Measurements from ENCODE around the gene CRTC1. TPM values are rescaled to one million over a fixed set of nuclear protein-coding genes. Genes with fewer than 3 reads are reported as not detected.
"Not testable (repeated sequence)": the region's sequence is repeated elsewhere in the genome, so short reads cannot be mapped to it uniquely, and the experiment has no call there.

Gene CRTC1
- total RNA-seq, 1 experiment from 2014 or later: 3.7 TPM

- H2AFZ ChIP-seq (ENCODE audit: low read length); DNase-seq; H3K9me3 ChIP-seq (ENCODE audit: low read length); H3K9me2 ChIP-seq (replicated peaks; ENCODE audit: insufficient read depth, low read length); H3K4me2 ChIP-seq (ENCODE audit: low read depth, low read length, poor library complexity, severe bottlenecking); H3K4me3 ChIP-seq (ENCODE audit: low read length); H3K79me2 ChIP-seq (ENCODE audit: low read length); H3K27me3 ChIP-seq (ENCODE audit: low read length); H4K20me1 ChIP-seq (ENCODE audit: insufficient read depth, low read depth, low read length); H3K36me3 ChIP-seq (ENCODE audit: insufficient read depth, low read length); H3K9ac ChIP-seq (ENCODE audit: low read length); H3K27ac ChIP-seq (ENCODE audit: low read length): not testable (repeated sequence)
- peaks cover 27% of the 10 kb centered on the region for H3K4me1 ChIP-seq (ENCODE audit: low read length)
Measured at GRCh38 chr19:18680148-18680547, 3.3 kb upstream of the CRTC1 start.

- H4K20me1 ChIP-seq (ENCODE audit: insufficient read depth, low read depth, low read length): peaks cover 8% of the 10 kb centered on the region
- H3K27ac ChIP-seq (ENCODE audit: low read length): no peak overlapping the region
- H3K79me2 ChIP-seq (ENCODE audit: low read length): peaks cover 8% of the 10 kb centered on the region; the same call in 1 of the 2 replicates
- peak overlapping the region; percentile 95 for H2AFZ ChIP-seq (ENCODE audit: low read length)
- H3K4me3 ChIP-seq (ENCODE audit: low read length): peak overlapping the region; percentile 91
- H3K36me3 ChIP-seq (ENCODE audit: insufficient read depth, low read length): no peaks in the 10 kb centered on the region
- H3K4me1 ChIP-seq (ENCODE audit: low read length): peaks cover 26% of the 10 kb centered on the region
- no peaks in the 10 kb centered on the region for H3K9me2 ChIP-seq (replicated peaks; ENCODE audit: insufficient read depth, low read length)
- H3K9me3 ChIP-seq (ENCODE audit: low read length): no peaks in the 10 kb centered on the region
- H3K27me3 ChIP-seq (ENCODE audit: low read length): no peaks in the 10 kb centered on the region
- H3K9ac ChIP-seq (ENCODE audit: low read length): peak overlapping the region; percentile 86
- no peak for DNase-seq
- peak overlapping the region; percentile 96 for H3K4me2 ChIP-seq (ENCODE audit: low read depth, low read length, poor library complexity, severe bottlenecking)
Measured at GRCh38 chr19:18682807-18683108, 722 bp upstream of the CRTC1 start.

GRCh38 chr19:18683958-18684641 is 620 bp downstream of the CRTC1 start:
- peaks cover 8% of the 10 kb centered on the region; the same call in 1 of the 2 replicates for H3K79me2 ChIP-seq (ENCODE audit: low read length)
- H3K9ac ChIP-seq (ENCODE audit: low read length): peak overlapping the region; percentile 78
- no peaks in the 10 kb centered on the region for H3K9me3 ChIP-seq (ENCODE audit: low read length)
- no peak overlapping the region for H2AFZ ChIP-seq (ENCODE audit: low read length)
- H3K4me1 ChIP-seq (ENCODE audit: low read length): peaks cover 17% of the 10 kb centered on the region
- DNase-seq: no peak
- H3K4me3 ChIP-seq (ENCODE audit: low read length): peak overlapping the region; percentile 91
- no peaks in the 10 kb centered on the region for H3K9me2 ChIP-seq (replicated peaks; ENCODE audit: insufficient read depth, low read length)
- H3K4me2 ChIP-seq (ENCODE audit: low read depth, low read length, poor library complexity, severe bottlenecking): peak overlapping the region; percentile 73
- H3K27ac ChIP-seq (ENCODE audit: low read length): no peak overlapping the region
- peaks cover 8% of the 10 kb centered on the region for H4K20me1 ChIP-seq (ENCODE audit: insufficient read depth, low read depth, low read length)
- H3K36me3 ChIP-seq (ENCODE audit: insufficient read depth, low read length): no peaks in the 10 kb centered on the region
- no peaks in the 10 kb centered on the region for H3K27me3 ChIP-seq (ENCODE audit: low read length)

- no peaks in the 10 kb centered on the region for H3K36me3 ChIP-seq (ENCODE audit: insufficient read depth, low read length)
- H3K9ac ChIP-seq (ENCODE audit: low read length): peak overlapping the region; percentile 78
- H3K4me1 ChIP-seq (ENCODE audit: low read length): peaks cover 17% of the 10 kb centered on the region
- no peak overlapping the region; the same call in 1 of the 2 replicates for H3K4me3 ChIP-seq (ENCODE audit: low read length)
- H3K79me2 ChIP-seq (ENCODE audit: low read length): peaks cover 8% of the 10 kb centered on the region; the same call in 1 of the 2 replicates
- H3K4me2 ChIP-seq (ENCODE audit: low read depth, low read length, poor library complexity, severe bottlenecking): peak overlapping the region; percentile 73
- no peak for DNase-seq
- H2AFZ ChIP-seq (ENCODE audit: low read length): no peak overlapping the region
- H3K9me3 ChIP-seq (ENCODE audit: low read length): no peaks in the 10 kb centered on the region
- H3K27ac ChIP-seq (ENCODE audit: low read length): no peak overlapping the region
- H4K20me1 ChIP-seq (ENCODE audit: insufficient read depth, low read depth, low read length): peaks cover 8% of the 10 kb centered on the region
- H3K27me3 ChIP-seq (ENCODE audit: low read length): no peaks in the 10 kb centered on the region
- H3K9me2 ChIP-seq (replicated peaks; ENCODE audit: insufficient read depth, low read length): no peaks in the 10 kb centered on the region
Measured at GRCh38 chr19:18684642-18684993, 1.1 kb downstream of the CRTC1 start.

DNA sequence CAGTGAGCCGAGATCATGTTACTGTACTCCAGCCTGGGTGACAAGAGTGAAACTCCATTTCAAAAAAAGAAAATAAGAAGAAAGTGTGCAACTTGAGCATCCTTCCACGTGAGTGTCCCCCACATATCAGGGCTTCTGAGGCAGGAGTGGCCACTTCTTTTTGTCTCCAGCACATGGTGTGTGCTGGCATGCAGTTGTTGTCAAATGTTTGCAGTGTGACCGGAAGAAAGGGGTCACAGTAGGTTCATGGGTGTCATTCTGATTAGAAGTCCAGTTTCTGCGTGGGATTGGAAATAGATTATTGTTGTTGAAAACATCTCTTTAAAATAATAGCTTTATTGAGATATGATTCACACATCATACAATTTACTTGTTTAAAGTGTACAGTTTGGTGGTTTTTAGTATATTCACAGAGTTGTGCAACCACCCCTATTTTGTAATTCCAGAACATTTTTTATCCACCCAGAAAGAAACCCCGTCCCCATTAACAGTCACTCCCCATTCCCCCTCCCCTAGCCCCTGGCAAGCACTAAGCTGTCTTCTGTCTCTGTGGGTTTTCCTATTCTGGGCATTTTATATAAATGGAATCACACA is 2.2 kb downstream of the CRTC1 start:
- H3K79me2 ChIP-seq (ENCODE audit: low read length): peaks cover 8% of the 10 kb centered on the region; the same call in 1 of the 2 replicates
- H3K9me2 ChIP-seq (replicated peaks; ENCODE audit: insufficient read depth, low read length): no peaks in the 10 kb centered on the region
- peaks cover 13% of the 10 kb centered on the region for H4K20me1 ChIP-seq (ENCODE audit: insufficient read depth, low read depth, low read length)
- H2AFZ ChIP-seq (ENCODE audit: low read length): no peak overlapping the region
- no peaks in the 10 kb centered on the region for H3K36me3 ChIP-seq (ENCODE audit: insufficient read depth, low read length)
- no peak overlapping the region for H3K27ac ChIP-seq (ENCODE audit: low read length)
- no peak overlapping the region for H3K4me2 ChIP-seq (ENCODE audit: low read depth, low read length, poor library complexity, severe bottlenecking)
- no peak for DNase-seq
- H3K4me1 ChIP-seq (ENCODE audit: low read length): peaks cover 17% of the 10 kb centered on the region
- H3K27me3 ChIP-seq (ENCODE audit: low read length): no peaks in the 10 kb centered on the region
- H3K4me3 ChIP-seq (ENCODE audit: low read length): no peak overlapping the region
- no peaks in the 10 kb centered on the region for H3K9me3 ChIP-seq (ENCODE audit: low read length)
- H3K9ac ChIP-seq (ENCODE audit: low read length): no peak overlapping the region

GRCh38 chr19:18687740-18688465 is 4.4 kb downstream of the CRTC1 start:
- Histone ChIP-seq H3K4me1 (ENCODE audit: low read length) (peaks cover 13% of the 10 kb centered on the region), H3K79me2 (ENCODE audit: low read length) (peaks cover 8% of the 10 kb centered on the region; the same call in 1 of the 2 replicates), H2AFZ (ENCODE audit: low read length) (no peak overlapping the region), H3K36me3 (ENCODE audit: insufficient read depth, low read length) (no peaks in the 10 kb centered on the region), H3K4me2 (ENCODE audit: low read depth, low read length, poor library complexity, severe bottlenecking) (no peak overlapping the region), H4K20me1 (ENCODE audit: insufficient read depth, low read depth, low read length) (peaks cover 13% of the 10 kb centered on the region), H3K9me3 (ENCODE audit: low read length) (no peaks in the 10 kb centered on the region), H3K9me2 (replicated peaks; ENCODE audit: insufficient read depth, low read length) (no peaks in the 10 kb centered on the region), H3K27ac (ENCODE audit: low read length) (no peak overlapping the region), H3K27me3 (ENCODE audit: low read length) (no peaks in the 10 kb centered on the region), H3K9ac (ENCODE audit: low read length) (no peak overlapping the region), H3K4me3 (ENCODE audit: low read length) (no peak overlapping the region)
- no peak for DNase-seq

DNA sequence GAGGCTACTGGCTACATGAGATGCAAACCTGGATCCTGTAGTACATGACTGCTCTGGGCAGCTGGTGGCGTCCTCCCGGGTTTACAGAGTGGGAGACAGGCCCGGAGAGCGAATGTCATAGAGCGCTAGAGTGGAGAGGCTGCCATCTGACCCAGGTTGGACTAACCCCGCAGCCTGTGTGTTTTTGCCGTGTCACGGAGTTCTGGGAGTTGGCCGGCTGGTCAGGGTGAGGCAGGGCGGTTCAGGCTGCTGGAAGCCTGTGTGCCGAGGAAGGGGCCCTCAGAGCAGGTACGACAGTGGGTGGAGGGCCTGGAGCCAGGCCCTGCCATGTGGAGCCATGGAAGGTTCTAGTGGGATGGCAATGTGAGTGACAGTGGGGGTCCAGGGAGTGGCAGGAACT is 12.5 kb downstream of the CRTC1 start:
- no peak overlapping the region for H3K4me3 ChIP-seq (ENCODE audit: low read length)
- DNase-seq: no peak
- no peak overlapping the region for H3K27ac ChIP-seq (ENCODE audit: low read length)
- H3K9me3 ChIP-seq (ENCODE audit: low read length): no peaks in the 10 kb centered on the region
- H3K36me3 ChIP-seq (ENCODE audit: insufficient read depth, low read length): no peaks in the 10 kb centered on the region
- peaks cover 20% of the 10 kb centered on the region for H3K4me1 ChIP-seq (ENCODE audit: low read length)
- H3K9me2 ChIP-seq (replicated peaks; ENCODE audit: insufficient read depth, low read length): no peaks in the 10 kb centered on the region
- H2AFZ ChIP-seq (ENCODE audit: low read length): no peak overlapping the region
- peaks cover 36% of the 10 kb centered on the region for H4K20me1 ChIP-seq (ENCODE audit: insufficient read depth, low read depth, low read length)
- H3K27me3 ChIP-seq (ENCODE audit: low read length): no peaks in the 10 kb centered on the region
- no peak overlapping the region for H3K4me2 ChIP-seq (ENCODE audit: low read depth, low read length, poor library complexity, severe bottlenecking)
- H3K79me2 ChIP-seq (ENCODE audit: low read length): no peaks in the 10 kb centered on the region
- no peak overlapping the region for H3K9ac ChIP-seq (ENCODE audit: low read length)

GRCh38 chr19:18697680-18698079 is 14.2 kb downstream of the CRTC1 start:
- no peak overlapping the region for H3K9ac ChIP-seq (ENCODE audit: low read length)
- H3K9me3 ChIP-seq (ENCODE audit: low read length): no peaks in the 10 kb centered on the region
- no peak overlapping the region for H3K4me2 ChIP-seq (ENCODE audit: low read depth, low read length, poor library complexity, severe bottlenecking)
- H4K20me1 ChIP-seq (ENCODE audit: insufficient read depth, low read depth, low read length): peaks cover 39% of the 10 kb centered on the region
- H3K9me2 ChIP-seq (replicated peaks; ENCODE audit: insufficient read depth, low read length): no peaks in the 10 kb centered on the region
- H3K79me2 ChIP-seq (ENCODE audit: low read length): no peaks in the 10 kb centered on the region
- no peak overlapping the region for H3K27ac ChIP-seq (ENCODE audit: low read length)
- no peak overlapping the region for H2AFZ ChIP-seq (ENCODE audit: low read length)
- no peaks in the 10 kb centered on the region for H3K36me3 ChIP-seq (ENCODE audit: insufficient read depth, low read length)
- DNase-seq: no peak
- peaks cover 25% of the 10 kb centered on the region for H3K4me1 ChIP-seq (ENCODE audit: low read length)
- H3K27me3 ChIP-seq (ENCODE audit: low read length): no peaks in the 10 kb centered on the region
- no peak overlapping the region for H3K4me3 ChIP-seq (ENCODE audit: low read length)

All from Karpas-422 (cell line).